ENCODE results near the gene CUL1.

The CUL1 gene

DNA sequence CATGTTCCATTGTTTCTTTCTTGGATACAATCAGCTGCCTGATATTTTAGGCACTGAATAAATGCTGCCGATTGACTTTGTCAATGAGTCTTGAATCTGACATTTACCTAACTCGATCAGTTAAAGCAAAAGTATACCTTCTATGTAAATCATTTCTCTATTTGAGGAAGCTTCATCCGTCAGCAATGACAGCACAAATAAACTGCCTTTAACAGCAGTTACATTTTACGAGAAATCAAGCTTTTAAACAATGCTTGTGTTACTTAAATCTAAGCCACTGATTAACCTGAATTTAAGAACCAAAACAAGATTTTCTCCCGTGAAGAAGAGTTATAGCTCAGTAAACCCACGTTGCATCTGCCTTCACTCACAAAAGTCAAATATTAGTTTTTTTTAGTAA, 71.3 kb downstream of the CUL1 start:
- DNase-seq, result no peak

DNA sequence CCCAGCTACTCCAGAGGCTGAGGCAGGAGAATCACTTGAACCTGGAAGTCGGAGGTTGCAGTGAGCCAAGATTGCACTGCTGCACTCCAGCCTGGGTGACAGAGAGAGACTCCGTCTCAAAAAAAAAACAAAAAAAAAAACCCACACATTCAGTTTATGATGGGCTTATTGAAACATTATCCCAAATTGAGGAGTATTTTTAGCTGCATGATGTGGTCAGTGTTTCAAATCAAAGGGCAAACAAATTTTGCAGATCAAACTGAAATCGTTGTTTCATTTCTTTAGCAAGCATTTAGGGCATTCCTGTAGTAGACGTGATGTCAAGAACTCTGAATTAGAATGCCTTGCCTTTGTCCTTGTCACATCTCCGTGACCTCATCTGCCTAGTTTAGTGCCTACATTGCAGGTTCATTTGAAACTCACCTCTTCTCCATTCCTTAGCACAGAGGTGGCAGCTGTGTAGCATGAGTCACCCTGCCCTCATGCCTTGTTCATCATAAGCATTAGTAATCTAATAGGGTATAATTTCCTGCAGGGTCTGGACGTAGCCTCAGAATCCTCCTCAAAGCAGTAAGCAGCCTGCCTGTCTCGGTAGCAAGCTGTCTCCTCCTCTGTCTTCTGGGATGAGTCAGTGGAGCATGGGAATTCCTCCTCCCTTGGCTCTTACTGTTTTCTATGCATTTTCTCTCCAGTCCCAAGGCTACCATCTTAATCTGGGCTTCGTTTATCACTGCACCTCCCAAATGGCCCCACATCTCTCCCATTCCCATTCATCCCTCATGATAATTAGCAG, 73.8 kb downstream of the CUL1 start:
- peak; percentile 55 for DNase-seq

DNA sequence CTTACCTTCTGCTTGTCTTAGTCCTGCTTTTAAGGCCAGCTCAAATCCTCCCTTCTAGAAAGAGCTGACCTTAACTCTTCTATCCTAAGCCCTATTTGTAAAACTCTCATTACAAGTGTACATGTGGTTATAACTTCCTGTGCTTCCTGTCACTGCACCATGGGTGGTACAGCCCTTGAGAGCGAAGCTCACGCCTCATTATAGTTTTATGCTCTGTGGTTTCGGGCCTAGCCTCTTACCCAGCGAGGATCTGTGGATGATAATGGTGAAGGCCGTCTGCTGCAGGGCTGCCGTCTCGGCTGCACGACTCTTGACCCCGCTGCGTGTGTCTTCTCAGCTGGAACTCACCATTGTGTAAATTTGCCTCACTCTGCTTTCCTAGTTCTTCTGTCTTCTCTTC, 74.6 kb downstream of the CUL1 start:
- peak; percentile 56 for DNase-seq

DNA sequence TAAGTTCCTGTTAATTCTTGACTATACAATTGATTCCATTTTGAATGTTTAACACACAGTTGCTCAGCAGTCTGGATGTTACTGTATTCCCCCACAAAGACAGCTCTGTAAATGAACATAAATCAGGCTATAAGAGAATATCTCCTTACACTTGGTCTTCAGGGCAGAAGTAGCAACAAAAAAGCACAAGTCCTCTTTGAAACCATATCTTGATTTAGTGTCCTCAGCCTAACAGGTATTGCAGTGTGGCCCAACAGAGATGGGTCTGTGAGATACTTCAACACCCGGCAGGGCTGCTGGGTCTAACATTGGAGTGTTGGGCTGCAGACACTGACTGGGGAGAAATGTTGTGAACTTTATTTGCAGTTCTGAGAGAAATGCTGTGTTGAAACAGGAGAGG, 75.8 kb downstream of the CUL1 start:
- DNase-seq, result no peak

DNA sequence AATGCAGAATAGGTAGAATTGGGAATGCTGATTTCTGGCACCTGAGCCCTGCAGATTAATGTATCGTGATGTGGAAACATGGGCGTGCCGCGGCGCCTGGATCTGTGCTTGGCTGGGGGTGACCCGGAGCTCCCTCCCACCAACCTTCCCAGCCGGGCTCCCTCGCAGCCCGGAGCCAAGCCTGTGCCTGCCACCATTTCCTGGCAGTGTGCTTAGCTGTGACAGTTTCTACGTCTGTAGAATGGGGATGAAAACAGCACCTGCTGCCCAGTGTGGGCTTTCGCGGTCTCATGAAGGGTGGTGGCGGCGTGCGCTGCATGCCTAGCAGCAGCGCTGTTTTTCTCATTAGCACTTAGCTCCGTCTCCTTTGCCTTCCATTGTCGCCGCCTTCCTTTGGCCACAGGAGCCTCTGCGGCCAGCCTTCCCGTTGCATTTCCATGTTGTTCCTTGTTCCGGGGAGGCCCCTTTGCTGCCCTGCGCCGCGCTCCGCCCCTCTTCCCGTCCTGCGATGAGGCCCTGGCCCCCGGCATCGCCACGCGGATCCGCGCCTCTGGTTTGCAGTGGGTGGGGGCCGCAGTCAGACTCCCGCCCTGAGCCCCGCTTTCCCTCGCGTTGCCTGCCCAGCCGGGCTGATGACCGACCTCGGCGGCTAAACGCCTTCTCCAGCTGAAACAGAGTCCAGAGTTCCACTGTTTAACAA, 84.2 kb downstream of the CUL1 start:
- DNase-seq, result no peak

DNA sequence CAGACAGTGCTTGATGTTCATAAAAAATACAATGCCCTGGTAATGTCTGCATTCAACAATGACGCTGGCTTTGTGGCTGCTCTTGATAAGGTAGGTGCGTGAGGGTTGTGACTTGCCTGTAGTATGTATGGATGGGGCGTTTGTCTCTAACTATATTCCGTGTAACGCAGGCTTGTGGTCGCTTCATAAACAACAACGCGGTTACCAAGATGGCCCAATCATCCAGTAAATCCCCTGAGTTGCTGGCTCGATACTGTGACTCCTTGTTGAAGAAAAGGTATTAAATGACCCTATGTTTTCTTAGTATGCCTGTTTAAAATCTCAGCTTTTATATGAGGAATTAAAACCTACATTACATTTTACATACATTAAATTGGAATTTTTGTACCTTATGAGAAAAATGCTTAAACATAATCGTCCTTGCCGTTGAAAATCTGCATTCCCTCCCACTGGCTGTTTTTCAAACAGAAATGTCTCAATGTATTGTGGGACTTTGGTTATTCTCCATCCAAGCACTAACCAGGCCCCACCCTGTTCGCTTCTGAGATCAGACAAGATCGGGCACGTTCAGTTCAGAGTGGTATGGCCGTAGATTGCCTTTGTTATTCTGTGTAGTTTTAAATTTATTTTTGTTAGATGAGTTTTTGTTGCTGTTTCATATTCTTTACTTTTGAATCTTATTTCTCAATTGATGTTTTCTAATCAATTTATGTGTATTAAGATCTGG, 85.3 kb downstream of the CUL1 start:
- no peak for DNase-seq

DNA sequence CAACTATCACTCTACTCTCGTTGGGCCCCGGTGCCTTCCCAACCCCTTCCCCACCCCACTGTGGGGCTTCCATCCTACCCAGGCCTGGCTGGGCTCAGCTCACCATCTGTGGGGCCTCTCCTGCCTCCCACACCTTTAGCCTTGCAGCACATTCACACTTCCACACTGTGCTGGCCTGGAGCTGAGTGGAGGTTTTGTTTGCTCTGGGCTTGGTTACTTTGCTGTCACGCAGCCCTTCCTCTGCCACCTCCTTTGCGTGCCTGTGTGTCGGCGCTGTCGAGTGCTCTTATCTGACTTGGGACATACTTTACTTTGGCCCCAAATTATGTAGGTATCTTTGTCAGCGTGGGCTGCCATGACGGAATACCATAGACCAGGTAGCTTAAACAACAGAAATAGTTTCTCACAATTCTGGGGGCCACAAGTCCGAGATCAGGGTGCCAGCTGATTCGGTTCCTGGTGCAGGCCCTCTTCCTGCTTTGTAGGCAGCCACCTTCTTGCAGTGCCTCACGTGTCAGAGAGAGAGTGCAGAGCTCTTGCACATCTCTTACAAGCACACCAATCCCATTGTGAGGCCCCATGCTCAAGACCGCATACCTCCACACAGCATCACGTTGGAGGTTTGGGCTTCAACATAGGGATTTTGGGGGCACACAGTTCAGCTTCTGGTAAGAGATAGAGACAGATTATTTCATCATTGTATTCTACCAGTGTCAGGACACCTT, 89.0 kb downstream of the CUL1 start:
- DNase-seq, result no peak

DNA sequence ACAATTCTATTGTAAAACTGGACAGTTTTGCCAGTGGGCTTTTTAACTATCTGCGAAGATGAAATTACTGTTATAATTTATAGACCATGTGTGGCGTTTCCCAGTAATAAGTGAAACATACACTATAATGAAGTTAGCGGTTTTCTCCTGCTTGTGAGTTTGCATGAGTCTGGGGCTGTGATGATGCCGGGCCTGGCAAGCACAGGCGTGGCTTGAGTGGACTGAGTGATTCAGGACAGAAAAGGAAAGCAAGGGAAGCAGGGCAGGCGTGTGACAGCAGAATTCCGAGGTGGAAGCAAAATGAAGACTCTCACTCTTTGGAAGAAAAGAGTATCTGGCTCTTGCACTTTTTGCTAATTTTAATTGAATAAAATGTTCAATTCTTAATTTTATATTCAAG, 90.5 kb downstream of the CUL1 start:
- DNase-seq, result no peak

DNA sequence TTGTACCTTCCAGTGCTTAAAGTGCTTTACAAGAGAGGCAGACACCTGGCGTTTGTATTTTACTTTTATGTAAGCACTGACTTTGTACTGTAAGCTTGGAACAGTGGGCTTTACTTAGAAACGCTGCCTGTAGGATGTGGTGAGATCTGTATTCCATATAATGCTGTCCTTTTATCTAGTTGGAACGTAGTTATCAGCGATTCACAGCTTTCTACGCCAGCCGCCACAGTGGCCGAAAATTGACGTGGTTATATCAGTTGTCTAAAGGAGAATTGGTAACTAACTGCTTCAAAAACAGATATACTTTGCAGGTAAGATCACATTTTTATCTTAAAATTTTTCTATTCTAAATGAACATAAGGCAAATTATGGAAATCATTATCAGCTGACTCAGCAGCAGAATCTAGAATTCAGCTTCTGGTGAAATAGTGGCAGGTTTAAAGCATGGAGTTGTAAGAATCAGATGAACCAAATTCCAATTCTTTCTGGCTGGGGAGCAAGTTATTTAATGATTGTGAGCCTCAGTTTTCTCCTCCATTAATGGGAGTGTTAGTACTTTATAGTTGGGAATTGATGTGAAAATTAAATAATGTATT, 91.5 kb downstream of the CUL1 start:
- no peak for DNase-seq

DNA sequence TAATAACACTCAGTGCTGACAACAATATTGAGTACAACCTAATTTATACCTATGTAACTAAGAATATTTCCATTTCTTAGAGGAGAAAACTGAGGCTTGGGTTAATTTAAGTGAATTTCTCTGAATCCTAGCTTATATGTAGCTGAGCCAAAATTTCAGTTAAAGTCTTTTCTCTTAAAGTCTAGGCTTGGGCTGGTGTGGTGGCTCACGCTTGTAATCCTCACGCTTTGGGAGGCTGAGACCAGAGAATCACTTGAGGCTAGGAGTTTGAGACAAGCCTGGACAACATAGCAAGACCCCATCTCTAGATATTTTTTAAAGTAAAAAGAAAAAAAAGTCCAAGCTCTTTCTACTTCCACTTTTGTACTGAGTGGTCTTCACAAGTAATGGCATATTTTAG, 92.1 kb downstream of the CUL1 start:
- no peak for DNase-seq

DNA sequence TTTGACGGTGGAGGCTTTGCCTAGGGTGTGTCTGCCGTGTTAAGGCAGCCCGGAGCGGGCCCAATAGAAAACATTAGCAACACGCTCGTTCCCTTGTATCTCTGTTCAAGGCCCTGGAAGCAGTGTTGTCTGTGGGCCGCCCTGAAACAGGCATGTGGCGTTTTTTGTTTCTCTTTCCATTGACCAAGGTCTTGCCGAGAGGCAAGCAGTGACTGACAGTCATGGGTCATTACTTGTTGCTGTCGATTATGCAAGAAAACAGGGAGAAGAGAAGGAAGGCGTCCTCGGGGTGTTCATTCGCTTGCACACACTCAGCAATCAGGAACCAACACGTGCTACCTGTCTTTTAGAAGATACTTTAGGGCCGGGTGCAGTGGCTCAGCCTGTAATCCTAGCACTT, 92.8 kb downstream of the CUL1 start:
- DNase-seq, result no peak

DNA sequence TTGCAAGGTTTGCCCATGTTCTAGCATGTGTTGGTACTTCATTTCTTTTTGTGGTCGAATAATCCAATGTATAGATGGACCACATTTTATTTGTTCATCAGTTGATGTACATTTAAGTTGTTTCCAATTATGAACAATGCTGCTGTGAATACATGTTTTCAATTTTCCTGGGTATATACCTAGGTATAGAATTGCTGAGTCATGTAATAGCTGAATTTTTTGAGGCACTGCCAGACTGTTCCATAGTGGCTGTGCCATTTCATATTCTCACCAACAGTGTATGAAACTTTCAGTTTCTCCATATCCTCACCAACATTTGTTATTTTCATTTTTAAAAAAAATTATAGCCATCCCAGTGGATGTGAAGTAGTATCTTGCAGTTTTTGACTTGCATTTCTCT, 94.9 kb downstream of the CUL1 start:
- no peak for DNase-seq

DNA sequence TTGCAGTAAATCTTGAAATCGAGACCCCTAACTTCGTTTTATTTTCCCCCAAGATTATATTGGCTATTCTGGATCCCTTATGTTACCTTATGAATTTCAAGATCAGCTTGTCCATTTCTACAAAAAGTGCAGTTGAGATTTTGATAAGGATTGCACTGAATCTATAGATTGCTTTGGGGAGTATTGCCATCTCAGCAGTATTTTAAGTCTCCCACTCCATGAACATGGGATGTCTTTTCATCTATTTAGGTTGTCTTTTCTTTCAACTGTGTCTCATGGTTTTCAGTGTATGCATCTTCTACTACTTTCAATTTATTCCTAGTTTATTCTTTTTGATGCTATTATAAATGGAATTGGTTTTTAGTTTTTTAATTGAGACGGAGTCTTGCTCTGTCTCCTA, 95.8 kb downstream of the CUL1 start:
- no peak for DNase-seq

DNA sequence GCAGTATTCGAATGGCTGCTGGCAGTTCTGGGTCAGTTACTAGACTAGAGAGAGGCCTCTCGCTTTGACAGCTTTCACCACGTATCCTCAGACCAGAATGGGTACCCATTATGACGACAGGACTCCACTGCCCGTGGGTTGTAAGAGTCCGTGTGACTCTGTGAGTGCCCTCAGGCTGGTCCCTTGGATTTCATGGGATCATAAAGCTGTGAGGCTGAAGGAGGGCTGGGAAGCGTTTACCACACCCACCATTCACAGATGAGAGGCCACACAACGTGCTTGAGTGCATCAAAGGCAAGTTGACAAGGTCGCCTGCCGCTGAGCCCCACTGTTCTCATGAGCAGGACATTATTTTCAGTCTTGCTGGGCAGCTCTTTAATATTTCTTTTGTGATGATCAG, 98.1 kb downstream of the CUL1 start:
- DNase-seq, result no peak

DNA sequence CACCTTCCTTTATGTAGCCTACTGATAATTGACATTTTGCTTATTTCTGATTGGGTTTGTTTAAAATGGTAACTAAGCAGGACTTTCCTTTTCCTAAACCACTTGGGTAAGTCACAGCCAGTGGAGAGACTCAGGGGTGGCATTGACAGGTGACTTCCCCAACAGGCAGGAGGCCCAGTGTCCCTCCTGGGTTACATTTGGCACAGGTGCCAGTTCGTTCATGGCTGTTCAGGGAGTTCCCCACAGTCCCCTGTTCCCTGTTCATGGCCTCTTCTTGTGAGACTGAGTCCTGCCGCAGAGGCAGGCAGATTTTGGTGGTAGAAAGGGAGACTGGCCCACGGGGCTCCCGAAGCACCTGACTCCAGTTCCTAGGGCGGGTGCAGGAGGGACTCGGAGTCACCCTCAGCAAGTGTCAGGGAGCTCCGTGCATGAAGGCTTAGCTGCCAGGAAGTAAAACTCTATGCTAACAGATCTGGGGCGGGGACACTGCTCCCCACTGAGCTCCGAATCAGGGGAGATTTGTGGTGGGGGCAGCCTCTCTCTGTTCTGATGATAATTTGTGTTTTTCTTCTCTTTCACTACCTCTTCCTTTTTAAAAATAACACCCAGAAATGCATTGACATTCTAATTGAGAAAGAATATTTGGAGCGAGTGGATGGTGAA, 101.3 kb downstream of the CUL1 start:
- no peak for DNase-seq

DNA sequence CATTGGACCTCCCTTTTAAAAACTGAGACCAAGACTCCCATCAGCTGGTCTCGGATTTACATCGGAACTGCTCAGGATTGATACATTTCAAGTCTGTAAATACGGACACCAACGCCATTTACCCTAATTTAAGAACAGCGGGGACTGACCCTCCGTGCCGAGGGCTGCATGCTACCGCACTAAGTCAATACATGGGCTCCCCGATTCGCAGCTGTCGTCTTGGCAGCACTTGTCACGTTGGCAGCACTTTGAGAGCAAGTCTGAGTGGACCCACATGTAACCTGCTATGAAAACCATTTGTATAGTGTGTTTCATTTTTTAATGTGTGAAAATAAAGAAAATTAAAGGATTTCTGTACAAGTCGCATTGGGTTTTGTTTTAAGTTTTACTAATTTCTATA, 102.0 kb downstream of the CUL1 start:
- no peak for DNase-seq

DNA sequence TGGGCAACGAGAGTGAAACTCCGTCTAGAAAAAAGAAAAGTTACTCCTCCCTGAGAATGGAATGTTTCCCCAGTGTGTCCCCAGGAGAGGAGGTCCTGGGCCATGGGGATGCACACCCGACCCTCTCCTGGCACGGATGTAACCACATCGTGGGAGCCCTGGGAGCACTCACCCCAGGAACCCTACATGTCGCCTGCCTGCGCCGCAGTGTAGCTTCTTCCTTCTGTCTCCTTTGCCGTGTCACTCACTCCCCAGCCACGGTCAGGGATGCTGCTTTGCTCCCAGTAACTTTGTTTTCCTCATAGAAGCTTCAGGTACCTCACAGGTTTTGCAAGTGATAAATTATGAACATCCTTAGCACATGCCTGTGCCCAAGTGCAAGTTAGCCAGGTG, 103.4 kb downstream of the CUL1 start:
- DNase-seq, result no peak

DNA sequence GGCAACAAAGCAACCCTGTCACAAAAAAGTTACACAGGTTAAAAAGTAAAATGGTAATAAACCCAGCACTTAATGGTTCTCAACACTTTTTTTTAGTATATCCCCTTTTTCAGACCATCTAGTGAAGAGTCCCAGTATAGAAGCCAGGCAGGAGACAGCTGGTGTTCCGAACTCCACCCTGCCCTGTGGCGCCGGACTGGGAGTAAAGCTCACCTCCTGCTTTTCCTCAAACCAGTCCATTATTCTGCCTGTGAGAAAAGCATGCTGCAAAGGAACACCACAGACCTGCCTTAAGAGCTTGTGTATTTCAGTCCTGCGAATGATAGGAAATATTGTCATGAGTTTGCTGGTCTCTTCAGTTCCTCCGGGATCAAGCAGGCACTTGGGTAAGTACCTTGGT, 104.4 kb downstream of the CUL1 start:
- DNase-seq, result no peak

DNA sequence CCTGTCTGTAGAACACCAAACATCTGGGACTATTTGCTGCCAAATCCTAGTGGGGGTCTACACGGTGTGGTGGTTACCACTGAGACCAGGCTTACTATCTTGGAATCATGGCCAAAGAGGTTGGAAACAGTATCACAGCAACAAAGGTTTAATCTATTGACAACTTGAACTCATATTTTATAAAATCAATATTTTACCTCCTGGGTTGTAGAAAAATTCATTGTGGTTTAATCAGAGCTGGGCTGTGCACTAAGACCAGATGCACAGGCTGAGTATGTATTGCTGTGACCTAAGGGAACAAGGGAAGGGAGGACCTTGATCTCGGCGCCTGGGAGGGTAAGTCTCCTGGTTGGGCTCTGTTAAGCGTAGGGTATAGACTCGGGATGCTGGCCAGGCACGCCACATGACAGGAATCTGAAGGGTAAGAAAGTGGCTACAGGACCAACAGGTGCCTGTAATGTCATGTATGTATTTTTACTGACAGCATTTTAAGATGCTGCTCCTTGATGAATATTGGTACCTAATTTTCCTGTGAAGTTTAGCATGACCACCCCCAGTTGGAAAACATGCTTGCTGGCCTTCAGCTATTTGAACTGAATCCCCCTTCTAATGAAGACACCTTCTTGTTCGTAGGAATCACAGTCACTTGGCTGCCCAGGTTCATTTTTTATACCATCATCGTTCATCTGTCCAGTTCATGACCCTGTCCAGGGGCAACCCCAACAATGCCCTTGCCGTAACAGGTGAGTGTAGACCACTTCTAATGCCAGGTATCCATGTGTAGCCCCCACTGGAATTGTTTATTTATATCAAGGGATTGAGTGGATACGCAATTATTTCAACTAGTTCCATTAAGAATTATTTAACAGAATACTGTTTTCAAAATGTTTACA, 105.9 kb downstream of the CUL1 start:
- DNase-seq, result no peak

DNA sequence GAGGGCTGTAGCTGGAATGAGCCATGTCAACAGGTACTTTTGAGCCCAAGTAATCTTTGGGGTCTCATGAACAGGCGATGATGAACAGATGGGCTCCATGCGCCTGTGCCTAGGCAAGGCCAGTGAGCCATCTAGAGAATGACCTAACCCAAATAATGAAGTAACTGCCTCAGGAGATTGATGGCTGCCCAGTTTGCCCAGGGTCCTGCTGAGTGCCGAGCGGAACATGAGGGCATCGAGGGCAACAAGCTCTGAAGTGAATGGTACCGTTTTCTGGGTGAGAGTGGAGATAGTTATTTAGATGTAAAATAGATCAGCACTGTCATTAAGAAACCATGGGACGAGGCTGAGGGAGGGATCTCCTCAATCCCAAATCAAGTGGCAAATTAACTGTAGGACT, 107.5 kb downstream of the CUL1 start:
- DNase-seq, result no peak

DNA sequence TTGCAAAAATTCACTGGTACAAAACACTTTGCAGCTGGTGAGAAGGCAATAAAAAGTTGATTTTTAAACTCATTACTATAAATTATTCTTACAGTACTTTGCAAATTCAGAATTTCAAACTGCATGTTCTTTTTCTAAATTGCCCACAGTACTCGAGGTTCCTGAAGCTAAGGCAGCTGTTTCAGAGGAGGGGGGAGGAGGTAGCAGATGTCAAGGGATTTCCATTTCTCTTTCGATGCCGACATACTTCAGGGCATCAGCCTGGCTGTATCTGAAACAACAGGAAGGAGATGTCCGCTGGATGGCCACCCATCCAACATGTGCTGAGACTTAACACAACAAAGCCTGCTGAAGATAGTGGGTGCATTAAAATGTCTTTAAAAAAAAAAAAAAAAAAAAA, 108.7 kb downstream of the CUL1 start:
- DNase-seq, result no peak
